DOHH2 (cell line): ENCODE results near the gene HEG1.

ENCODE experiments used
- EZH2phosphoT487 ChIP-seq: fragments of 200-600 bp; sonication (generic); IDR thresholded peaks from 2 replicates; pipeline ENCODE4 v1.6.1; 2017; ENCODE audit warnings: borderline replicate concordance, mild to moderate bottlenecking, antibody characterized with exemption, low read length, moderate library complexity, mixed read lengths
- TF ChIP-seq, protein P1 (sequence below): fragments of 200-600 bp; sonication (generic); IDR thresholded peaks from one replicate; pipeline ENCODE4 v1.5.1; 2014; ENCODE audit warnings: antibody characterized with exemption, mild to moderate bottlenecking, low read depth, low read length; ENCODE audit not compliant: poor library complexity, severe bottlenecking

DNA sequence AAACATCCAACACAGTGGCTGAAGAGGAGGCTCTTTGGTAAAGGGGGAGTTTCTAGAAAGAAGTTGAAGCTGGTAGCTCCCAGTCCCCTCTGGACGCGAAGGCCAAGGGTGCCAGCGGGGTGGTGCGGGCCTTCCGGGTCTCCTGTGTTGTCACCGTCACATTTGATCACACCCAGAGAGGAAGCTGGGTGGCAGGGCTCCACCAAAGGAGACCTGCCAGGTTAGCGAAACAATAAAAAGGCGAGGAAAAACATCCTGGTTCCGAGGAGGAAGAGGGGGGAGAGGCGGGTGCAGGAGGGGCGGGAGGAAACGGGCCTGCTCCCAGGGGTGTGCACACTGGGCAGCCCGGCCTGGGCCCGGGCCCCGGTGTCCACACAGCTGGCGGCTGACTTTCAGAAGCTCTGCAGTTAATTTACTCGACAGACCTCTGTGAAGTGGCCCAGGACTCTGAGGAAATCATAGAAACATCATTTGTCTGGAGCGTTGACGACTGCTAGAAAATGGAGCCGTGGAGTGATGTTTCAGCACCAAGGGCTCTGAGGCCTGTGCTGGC lies 12.1 kb downstream of the HEG1 start:
- TF ChIP-seq, protein P1, sequence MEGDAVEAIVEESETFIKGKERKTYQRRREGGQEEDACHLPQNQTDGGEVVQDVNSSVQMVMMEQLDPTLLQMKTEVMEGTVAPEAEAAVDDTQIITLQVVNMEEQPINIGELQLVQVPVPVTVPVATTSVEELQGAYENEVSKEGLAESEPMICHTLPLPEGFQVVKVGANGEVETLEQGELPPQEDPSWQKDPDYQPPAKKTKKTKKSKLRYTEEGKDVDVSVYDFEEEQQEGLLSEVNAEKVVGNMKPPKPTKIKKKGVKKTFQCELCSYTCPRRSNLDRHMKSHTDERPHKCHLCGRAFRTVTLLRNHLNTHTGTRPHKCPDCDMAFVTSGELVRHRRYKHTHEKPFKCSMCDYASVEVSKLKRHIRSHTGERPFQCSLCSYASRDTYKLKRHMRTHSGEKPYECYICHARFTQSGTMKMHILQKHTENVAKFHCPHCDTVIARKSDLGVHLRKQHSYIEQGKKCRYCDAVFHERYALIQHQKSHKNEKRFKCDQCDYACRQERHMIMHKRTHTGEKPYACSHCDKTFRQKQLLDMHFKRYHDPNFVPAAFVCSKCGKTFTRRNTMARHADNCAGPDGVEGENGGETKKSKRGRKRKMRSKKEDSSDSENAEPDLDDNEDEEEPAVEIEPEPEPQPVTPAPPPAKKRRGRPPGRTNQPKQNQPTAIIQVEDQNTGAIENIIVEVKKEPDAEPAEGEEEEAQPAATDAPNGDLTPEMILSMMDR = no peak
- TF ChIP-seq EZH2phosphoT487 = no peak
